ENCODE data around the gene PHACTR1.

DNA sequence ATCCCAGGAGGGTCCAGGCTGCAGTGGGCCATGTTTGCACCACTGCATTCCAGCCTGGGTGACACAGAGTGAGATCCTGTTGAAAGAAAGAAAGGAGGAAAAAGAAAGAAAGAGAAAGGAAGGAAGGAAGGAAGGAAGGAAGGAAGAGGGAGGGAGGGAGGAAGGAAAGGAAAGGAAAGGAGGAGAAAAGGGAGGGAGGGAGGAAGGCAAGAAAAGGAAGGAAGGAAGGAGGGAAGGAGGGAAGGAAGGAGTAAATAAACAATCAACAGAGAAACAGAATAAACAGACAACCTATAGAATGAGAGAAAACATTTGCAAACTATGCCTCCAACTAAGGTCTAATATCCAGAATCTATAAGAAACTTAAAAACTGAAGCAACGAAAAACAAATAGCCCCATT lies 11.6 kb upstream of the PHACTR1 start:
- TF ChIP-seq, protein P1, sequence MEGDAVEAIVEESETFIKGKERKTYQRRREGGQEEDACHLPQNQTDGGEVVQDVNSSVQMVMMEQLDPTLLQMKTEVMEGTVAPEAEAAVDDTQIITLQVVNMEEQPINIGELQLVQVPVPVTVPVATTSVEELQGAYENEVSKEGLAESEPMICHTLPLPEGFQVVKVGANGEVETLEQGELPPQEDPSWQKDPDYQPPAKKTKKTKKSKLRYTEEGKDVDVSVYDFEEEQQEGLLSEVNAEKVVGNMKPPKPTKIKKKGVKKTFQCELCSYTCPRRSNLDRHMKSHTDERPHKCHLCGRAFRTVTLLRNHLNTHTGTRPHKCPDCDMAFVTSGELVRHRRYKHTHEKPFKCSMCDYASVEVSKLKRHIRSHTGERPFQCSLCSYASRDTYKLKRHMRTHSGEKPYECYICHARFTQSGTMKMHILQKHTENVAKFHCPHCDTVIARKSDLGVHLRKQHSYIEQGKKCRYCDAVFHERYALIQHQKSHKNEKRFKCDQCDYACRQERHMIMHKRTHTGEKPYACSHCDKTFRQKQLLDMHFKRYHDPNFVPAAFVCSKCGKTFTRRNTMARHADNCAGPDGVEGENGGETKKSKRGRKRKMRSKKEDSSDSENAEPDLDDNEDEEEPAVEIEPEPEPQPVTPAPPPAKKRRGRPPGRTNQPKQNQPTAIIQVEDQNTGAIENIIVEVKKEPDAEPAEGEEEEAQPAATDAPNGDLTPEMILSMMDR (IDR thresholded peaks at IDR 0.05) = no peak
- TF ChIP-seq POLR2A (IDR thresholded peaks at IDR 0.05) = no peak

All from lower leg skin (tissue), 3 donors.